ENCODE results near the gene EIF2D. TPM values are rescaled to one million over a fixed set of nuclear protein-coding genes. Genes with fewer than 3 reads are reported as not detected.

The EIF2D gene
- total and polyA plus RNA-seq, 2 of the 13 experiments (the other 11 are each of a cell fraction or from before 2014, with no cell fraction given), result 45.1 to 64.9 TPM

DNA sequence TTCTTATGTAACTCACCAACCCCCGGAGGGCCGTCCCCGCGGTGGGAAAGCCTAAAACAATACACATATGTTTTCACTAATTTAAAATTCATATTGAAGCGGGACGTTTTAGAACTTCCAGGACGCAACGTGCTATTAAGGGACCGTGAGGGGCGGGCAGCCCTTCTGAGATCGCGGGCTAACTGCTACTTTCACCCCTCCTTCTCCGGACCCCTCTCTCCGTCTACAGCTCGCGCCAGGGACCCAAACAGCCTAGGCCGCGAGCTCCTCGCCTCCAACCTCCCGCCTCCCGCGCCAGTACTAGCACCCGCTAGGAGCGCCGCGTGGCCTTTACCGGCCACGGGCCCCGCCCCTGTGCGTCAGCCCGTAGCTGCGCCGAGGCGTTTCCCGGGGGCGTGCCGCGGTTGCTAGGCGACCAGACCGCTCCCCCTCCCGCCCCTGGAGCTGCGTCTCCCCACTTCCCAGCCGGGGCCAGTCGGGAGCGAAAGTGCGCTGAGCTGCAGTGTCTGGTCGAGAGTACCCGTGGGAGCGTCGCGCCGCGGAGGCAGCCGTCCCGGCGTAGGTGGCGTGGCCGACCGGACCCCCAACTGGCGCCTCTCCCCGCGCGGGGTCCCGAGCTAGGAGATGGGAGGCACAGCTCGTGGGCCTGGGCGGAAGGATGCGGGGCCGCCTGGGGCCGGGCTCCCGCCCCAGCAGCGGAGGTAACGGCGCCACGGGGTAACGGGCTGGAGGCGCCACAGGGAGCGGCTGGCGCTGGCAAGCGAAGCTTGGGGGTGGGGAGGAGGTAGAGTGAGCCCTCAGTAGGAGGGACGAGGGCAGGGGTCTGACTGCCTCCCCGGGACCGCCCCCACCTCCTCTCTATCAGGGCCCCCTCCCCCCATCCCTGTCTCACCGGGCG, 23.1 kb upstream of the EIF2D start, which contains the start of gene DYRK3 (continued):
- TF ChIP-seq ZNF605 (CRISPR knock-in tag; IDR thresholded peaks at IDR 0.05) (0 out of 2 replicates have a peak, but pooled peaks have one; percentile 52), ETV5 (CRISPR knock-in tag; IDR thresholded peaks at IDR 0.05; ENCODE audit: borderline replicate concordance) (peak; percentile 48; the same call in 1 of the 2 replicates), HDAC1 (CRISPR knock-in tag; IDR thresholded peaks at IDR 0.05) (peak; percentile 96), ZFP37 (CRISPR knock-in tag; IDR thresholded peaks at IDR 0.05; ENCODE audit: borderline replicate concordance) (0 out of 2 replicates have a peak, but pooled peaks have one; percentile 44), NKX3-1 (CRISPR knock-in tag; IDR thresholded peaks at IDR 0.05) (peak; percentile 65; the same call in 1 of the 2 replicates), CREBL2 (CRISPR knock-in tag; IDR thresholded peaks at IDR 0.05; ENCODE audit: borderline replicate concordance) (no peak), ZC3H13 (CRISPR knock-in tag; IDR thresholded peaks at IDR 0.05) (no peak), KDM5A (IDR thresholded peaks at IDR 0.05; ENCODE audit: borderline replicate concordance, low read length) (no peak), ZNF207 (IDR thresholded peaks at IDR 0.05; ENCODE audit: borderline replicate concordance) (no peak), ZNF569 (CRISPR knock-in tag; IDR thresholded peaks at IDR 0.05; ENCODE audit: borderline replicate concordance) (no peak), SAP130 (CRISPR knock-in tag; IDR thresholded peaks at IDR 0.05; ENCODE audit: low read depth) (peak; percentile 97), ZNF782 (CRISPR knock-in tag; IDR thresholded peaks at IDR 0.05; ENCODE audit: borderline replicate concordance) (0 out of 2 replicates have a peak, but pooled peaks have one; percentile 25), ZNF563 (CRISPR knock-in tag; IDR thresholded peaks at IDR 0.05) (peak; percentile 55; the same call in 1 of the 2 replicates), KLF13 (CRISPR knock-in tag; IDR thresholded peaks at IDR 0.05) (peak; percentile 79; the same call in 1 of the 2 replicates), ZNF879 (CRISPR knock-in tag; IDR thresholded peaks at IDR 0.05) (peak; percentile 71; the same call in 1 of the 2 replicates), HOXA7 (CRISPR knock-in tag; IDR thresholded peaks at IDR 0.05) (no peak), ZNF543 (CRISPR knock-in tag; IDR thresholded peaks at IDR 0.05) (peak; percentile 90; the same call in 1 of the 2 replicates), NFKB2 (CRISPR knock-in tag; IDR thresholded peaks at IDR 0.05; ENCODE audit: borderline replicate concordance) (peak; percentile 79; the same call in 1 of the 2 replicates), ZNF253 (CRISPR knock-in tag; IDR thresholded peaks at IDR 0.05; ENCODE audit: borderline replicate concordance) (peak; percentile 57; the same call in 1 of the 2 replicates), PHF8 (CRISPR knock-in tag; IDR thresholded peaks at IDR 0.05) (peak; percentile 83)
- TF ChIP-seq, protein P1, sequence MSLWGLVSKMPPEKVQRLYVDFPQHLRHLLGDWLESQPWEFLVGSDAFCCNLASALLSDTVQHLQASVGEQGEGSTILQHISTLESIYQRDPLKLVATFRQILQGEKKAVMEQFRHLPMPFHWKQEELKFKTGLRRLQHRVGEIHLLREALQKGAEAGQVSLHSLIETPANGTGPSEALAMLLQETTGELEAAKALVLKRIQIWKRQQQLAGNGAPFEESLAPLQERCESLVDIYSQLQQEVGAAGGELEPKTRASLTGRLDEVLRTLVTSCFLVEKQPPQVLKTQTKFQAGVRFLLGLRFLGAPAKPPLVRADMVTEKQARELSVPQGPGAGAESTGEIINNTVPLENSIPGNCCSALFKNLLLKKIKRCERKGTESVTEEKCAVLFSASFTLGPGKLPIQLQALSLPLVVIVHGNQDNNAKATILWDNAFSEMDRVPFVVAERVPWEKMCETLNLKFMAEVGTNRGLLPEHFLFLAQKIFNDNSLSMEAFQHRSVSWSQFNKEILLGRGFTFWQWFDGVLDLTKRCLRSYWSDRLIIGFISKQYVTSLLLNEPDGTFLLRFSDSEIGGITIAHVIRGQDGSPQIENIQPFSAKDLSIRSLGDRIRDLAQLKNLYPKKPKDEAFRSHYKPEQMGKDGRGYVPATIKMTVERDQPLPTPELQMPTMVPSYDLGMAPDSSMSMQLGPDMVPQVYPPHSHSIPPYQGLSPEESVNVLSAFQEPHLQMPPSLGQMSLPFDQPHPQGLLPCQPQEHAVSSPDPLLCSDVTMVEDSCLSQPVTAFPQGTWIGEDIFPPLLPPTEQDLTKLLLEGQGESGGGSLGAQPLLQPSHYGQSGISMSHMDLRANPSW (CRISPR knock-in tag; IDR thresholded peaks at IDR 0.05; ENCODE audit: borderline replicate concordance), result no peak
- TF ChIP-seq, protein P2, sequence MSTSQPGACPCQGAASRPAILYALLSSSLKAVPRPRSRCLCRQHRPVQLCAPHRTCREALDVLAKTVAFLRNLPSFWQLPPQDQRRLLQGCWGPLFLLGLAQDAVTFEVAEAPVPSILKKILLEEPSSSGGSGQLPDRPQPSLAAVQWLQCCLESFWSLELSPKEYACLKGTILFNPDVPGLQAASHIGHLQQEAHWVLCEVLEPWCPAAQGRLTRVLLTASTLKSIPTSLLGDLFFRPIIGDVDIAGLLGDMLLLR (CRISPR knock-in tag; IDR thresholded peaks at IDR 0.05), result peak; percentile 88
- TF ChIP-seq, protein P3, sequence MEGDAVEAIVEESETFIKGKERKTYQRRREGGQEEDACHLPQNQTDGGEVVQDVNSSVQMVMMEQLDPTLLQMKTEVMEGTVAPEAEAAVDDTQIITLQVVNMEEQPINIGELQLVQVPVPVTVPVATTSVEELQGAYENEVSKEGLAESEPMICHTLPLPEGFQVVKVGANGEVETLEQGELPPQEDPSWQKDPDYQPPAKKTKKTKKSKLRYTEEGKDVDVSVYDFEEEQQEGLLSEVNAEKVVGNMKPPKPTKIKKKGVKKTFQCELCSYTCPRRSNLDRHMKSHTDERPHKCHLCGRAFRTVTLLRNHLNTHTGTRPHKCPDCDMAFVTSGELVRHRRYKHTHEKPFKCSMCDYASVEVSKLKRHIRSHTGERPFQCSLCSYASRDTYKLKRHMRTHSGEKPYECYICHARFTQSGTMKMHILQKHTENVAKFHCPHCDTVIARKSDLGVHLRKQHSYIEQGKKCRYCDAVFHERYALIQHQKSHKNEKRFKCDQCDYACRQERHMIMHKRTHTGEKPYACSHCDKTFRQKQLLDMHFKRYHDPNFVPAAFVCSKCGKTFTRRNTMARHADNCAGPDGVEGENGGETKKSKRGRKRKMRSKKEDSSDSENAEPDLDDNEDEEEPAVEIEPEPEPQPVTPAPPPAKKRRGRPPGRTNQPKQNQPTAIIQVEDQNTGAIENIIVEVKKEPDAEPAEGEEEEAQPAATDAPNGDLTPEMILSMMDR (CRISPR knock-in tag; IDR thresholded peaks at IDR 0.05), result peak; percentile 25; the same call in 1 of the 2 replicates
